OCI-LY3 (cell line): ENCODE measurements around the gene ERLIN1.

Experiments used
- EZH2phosphoT487 ChIP-seq: fragments of 200-600 bp; shearing (Covaris generic); IDR thresholded peaks from 2 replicates; pipeline ENCODE4 v1.6.1; 2018; ENCODE audit warnings: antibody characterized with exemption, mixed run types, low read depth
- TF ChIP-seq, protein P1 (sequence below): fragments of 200-600, 300-600 bp; sonication (generic); IDR thresholded peaks from 2 replicates; pipeline ENCODE4 v1.5.1; 2014; ENCODE audit warnings: antibody characterized with exemption, low read length, low read depth

DNA sequence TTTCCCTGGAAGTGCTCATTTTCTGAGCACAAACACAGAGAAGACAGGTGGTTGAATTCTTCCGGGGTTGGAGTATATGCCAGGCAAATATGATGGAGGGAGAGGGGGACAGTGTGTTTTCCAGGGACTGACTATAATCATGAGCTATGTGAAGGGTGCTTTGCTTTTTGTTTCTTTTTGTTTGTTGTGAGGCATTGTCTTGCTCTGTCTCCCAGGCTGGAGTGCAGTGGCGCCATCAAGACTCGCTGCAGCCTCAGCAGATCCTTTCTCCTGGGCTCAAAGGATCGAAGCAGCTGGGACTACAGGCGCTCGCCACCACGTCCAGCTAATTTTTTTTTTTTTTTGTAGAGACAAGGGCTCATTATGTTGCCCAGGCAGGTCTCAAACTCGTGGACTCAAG, 56.9 kb downstream of the ERLIN1 start:
- TF ChIP-seq, protein P1, sequence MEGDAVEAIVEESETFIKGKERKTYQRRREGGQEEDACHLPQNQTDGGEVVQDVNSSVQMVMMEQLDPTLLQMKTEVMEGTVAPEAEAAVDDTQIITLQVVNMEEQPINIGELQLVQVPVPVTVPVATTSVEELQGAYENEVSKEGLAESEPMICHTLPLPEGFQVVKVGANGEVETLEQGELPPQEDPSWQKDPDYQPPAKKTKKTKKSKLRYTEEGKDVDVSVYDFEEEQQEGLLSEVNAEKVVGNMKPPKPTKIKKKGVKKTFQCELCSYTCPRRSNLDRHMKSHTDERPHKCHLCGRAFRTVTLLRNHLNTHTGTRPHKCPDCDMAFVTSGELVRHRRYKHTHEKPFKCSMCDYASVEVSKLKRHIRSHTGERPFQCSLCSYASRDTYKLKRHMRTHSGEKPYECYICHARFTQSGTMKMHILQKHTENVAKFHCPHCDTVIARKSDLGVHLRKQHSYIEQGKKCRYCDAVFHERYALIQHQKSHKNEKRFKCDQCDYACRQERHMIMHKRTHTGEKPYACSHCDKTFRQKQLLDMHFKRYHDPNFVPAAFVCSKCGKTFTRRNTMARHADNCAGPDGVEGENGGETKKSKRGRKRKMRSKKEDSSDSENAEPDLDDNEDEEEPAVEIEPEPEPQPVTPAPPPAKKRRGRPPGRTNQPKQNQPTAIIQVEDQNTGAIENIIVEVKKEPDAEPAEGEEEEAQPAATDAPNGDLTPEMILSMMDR: no peak
- TF ChIP-seq EZH2phosphoT487: no peak
